ENCODE measurements around the gene NONO. TPM values are rescaled to one million over a fixed set of nuclear protein-coding genes. Genes with fewer than 3 reads are reported as not detected.

Gene NONO
- total RNA-seq, 1 experiment from 2014 or later: 527 TPM

DNA sequence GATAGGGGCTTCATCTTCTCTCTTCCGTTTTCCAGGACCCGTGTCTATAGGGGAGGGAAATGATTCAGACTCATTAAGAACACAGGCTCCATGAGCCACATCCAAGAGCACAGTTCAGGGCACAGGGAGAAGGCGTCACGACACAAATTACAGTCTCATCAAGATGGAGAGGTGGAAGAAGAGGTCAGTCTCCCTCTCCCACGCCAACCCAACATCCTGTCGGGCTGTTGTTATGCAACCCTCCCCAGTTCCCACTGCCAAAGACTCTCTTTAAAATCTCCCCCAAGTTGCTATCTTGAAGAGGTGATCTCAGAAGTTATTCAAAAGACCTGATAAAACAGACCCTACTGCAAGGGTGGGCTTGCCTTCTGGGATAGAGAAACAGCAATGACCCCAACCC lies 42.1 kb upstream of the NONO start:
- CTCF ChIA-PET: no interaction called here
- Histone ChIP-seq H3K9me3 (ENCODE audit: control insufficient read depth, insufficient read depth, low read depth, low read length) (no peaks in the 10 kb centered on the region), H3K36me3 (ENCODE audit: control insufficient read depth, insufficient read depth, low read length) (no peaks in the 10 kb centered on the region; the same call in none of the 2 replicates), H3K4me3 (ENCODE audit: low read depth in 2 of 2, low read length in 2 of 2) (no peak overlapping the region), H3K27ac (ENCODE audit: low read length) (no peak overlapping the region), H3K27me3 (ENCODE audit: control insufficient read depth, insufficient read depth, low read length) (no peaks in the 10 kb centered on the region), H3K4me1 (ENCODE audit: control insufficient read depth, insufficient read depth, low read length) (no peaks in the 10 kb centered on the region)
- in situ Hi-C loops (cut with HindIII; ENCODE audit: low pct_unique_long_range_greater_than_20kb, low sequenced_read_pairs) (no loop called here), intact Hi-C loops (cut with micrococcal nuclease; ENCODE audit: unreplicated experiment) (no loop called here)
- BruUV-seq (replicated peaks): no TSS peak
- ATAC-seq: no peak
- TF ChIP-seq POLR2AphosphoS5 (IDR thresholded peaks at IDR 0.05; ENCODE audit: low read depth, low read length): no peak
- no peak for TF ChIP-seq SIN3A (IDR thresholded peaks at IDR 0.05; ENCODE audit: borderline replicate concordance, insufficient read depth, low read depth, low read length)
- no peak for TF ChIP-seq CTCF (IDR thresholded peaks at IDR 0.05)
- TF ChIP-seq REST (IDR thresholded peaks at IDR 0.05; ENCODE audit: insufficient read depth in 1 of 2, low read depth in 2 of 2, low read length in 1 of 2): no peak
- TF ChIP-seq TCF7L2 (IDR thresholded peaks at IDR 0.05; ENCODE audit: low read depth, low read length): no peak
- DNase-seq (ENCODE audit: low read depth, low spot score): no peak
- POLR2A ChIA-PET: no interaction called here

DNA sequence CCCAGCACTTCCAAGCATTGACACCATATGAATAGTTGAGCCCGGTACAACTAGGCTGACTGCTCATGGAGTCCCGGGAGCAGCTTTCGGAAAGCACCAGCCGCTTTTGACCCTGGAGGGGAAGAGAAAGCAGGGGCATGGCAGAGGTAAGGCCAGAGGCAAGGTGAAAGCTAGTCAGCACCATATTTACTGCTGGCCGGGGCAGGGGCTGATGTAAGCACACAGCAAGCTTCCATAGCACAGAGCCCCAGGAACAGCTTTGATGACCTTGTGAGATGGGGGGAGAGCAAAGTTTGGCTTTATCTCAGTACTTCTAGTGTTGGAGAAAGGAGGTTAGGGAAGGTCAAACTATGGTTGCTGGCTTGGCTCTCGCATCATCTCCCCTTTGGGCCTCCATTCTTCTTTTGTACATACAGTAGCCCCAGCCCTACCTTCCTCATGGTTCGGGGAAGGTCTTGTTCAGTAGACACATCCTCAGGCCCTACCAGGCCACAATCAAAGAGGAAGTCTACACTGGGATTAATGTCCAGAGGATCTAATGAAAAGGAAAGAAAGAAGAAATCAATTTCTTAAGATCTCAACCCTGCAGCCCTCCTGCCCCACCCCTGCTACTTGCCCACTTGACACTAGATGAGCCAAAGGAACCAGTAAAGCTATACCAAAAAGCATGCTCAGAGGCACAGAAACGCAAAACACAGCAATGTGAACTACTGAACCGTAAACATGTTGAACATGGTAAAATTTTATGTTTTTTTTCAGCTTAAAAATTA lies 38.9 kb upstream of the NONO start:
- no peak for DNase-seq (ENCODE audit: low read depth, low spot score)
- in situ Hi-C loops (cut with HindIII; ENCODE audit: low pct_unique_long_range_greater_than_20kb, low sequenced_read_pairs) (no loop called here), intact Hi-C loops (cut with micrococcal nuclease; ENCODE audit: unreplicated experiment) (no loop called here)
- no peak overlapping the region for H3K4me3 ChIP-seq (ENCODE audit: low read depth in 2 of 2, low read length in 2 of 2)
- no TSS peak for BruUV-seq (replicated peaks)
- H3K36me3 ChIP-seq (ENCODE audit: control insufficient read depth, insufficient read depth, low read length): no peaks in the 10 kb centered on the region; the same call in none of the 2 replicates
- ATAC-seq: no peak
- H3K4me1 ChIP-seq (ENCODE audit: control insufficient read depth, insufficient read depth, low read length): no peaks in the 10 kb centered on the region
- no peaks in the 10 kb centered on the region for H3K9me3 ChIP-seq (ENCODE audit: control insufficient read depth, insufficient read depth, low read depth, low read length)
- H3K27ac ChIP-seq (ENCODE audit: low read length): no peak overlapping the region
- no peak for TF ChIP-seq TCF7L2 (IDR thresholded peaks at IDR 0.05; ENCODE audit: low read depth, low read length)
- POLR2A ChIA-PET: no interaction called here
- CTCF ChIA-PET: no interaction called here
- no peaks in the 10 kb centered on the region for H3K27me3 ChIP-seq (ENCODE audit: control insufficient read depth, insufficient read depth, low read length)

- TF ChIP-seq POLR2AphosphoS5 (IDR thresholded peaks at IDR 0.05; ENCODE audit: low read depth, low read length): no peak
- TF ChIP-seq CTCF (IDR thresholded peaks at IDR 0.05): no peak
- no peak for TF ChIP-seq TCF7L2 (IDR thresholded peaks at IDR 0.05; ENCODE audit: low read depth, low read length)
- TF ChIP-seq SIN3A (IDR thresholded peaks at IDR 0.05; ENCODE audit: borderline replicate concordance, insufficient read depth, low read depth, low read length): no peak
- no peak for TF ChIP-seq REST (IDR thresholded peaks at IDR 0.05; ENCODE audit: insufficient read depth in 1 of 2, low read depth in 2 of 2, low read length in 1 of 2)
- Histone ChIP-seq H3K4me1 (ENCODE audit: control insufficient read depth, insufficient read depth, low read length) (no peaks in the 10 kb centered on the region), H3K27ac (ENCODE audit: low read length) (no peak overlapping the region), H3K36me3 (ENCODE audit: control insufficient read depth, insufficient read depth, low read length) (no peaks in the 10 kb centered on the region; the same call in none of the 2 replicates), H3K9me3 (ENCODE audit: control insufficient read depth, insufficient read depth, low read depth, low read length) (no peaks in the 10 kb centered on the region), H3K27me3 (ENCODE audit: control insufficient read depth, insufficient read depth, low read length) (no peaks in the 10 kb centered on the region), H3K4me3 (ENCODE audit: low read depth in 2 of 2, low read length in 2 of 2) (no peak overlapping the region)
- in situ Hi-C loops (cut with HindIII; ENCODE audit: low pct_unique_long_range_greater_than_20kb, low sequenced_read_pairs): no loop called here
- DNase-seq (ENCODE audit: low read depth, low spot score) (no peak), ATAC-seq (no peak)
- ChIA-PET POLR2A (no interaction called here), CTCF (no interaction called here)
- intact Hi-C loops (cut with micrococcal nuclease; ENCODE audit: unreplicated experiment): no loop called here
- BruUV-seq (replicated peaks): no TSS peak
These were observed 38.3 kb upstream of the NONO start for GRCh38 chrX:71245159-71245558.
